BLaER1 treated with 17β-estradiol and CSF1 and Interleukin-3, amounts not matched to agents 10 nM and 100 nM (cell line): ENCODE results near the gene ANKRD65.

Experiments used
- H3K27ac ChIP-seq, 11 experiments: shearing (Covaris generic); formaldehyde crosslinking; 2 replicates each; pipeline ENCODE4 v1.8.1; 2022
- H3K27me3 ChIP-seq, 11 experiments: shearing (Covaris generic); formaldehyde crosslinking; 2 replicates each; pipeline ENCODE4 v1.8.1; 2022
- H3K36me3 ChIP-seq, 11 experiments: shearing (Covaris generic); formaldehyde crosslinking; 2 replicates each; pipeline ENCODE4 v1.8.1; 2022
- H3K4me1 ChIP-seq, 10 experiments: shearing (Covaris generic); formaldehyde crosslinking; 2 replicates each; pipeline ENCODE4 v1.8.1; 2022
- H3K4me2 ChIP-seq, 11 experiments: shearing (Covaris generic); formaldehyde crosslinking; 2 replicates each; pipeline ENCODE4 v1.8.1; 2022
- H3K4me3 ChIP-seq, 10 experiments: shearing (Covaris generic); formaldehyde crosslinking; 2 replicates each; pipeline ENCODE4 v1.8.1; 2022
- H3K9ac ChIP-seq, 11 experiments: shearing (Covaris generic); formaldehyde crosslinking; 2 replicates each; pipeline ENCODE4 v1.8.1; 2022
- H3K9me3 ChIP-seq, 11 experiments: shearing (Covaris generic); formaldehyde crosslinking; replicated peaks in 1 of 11; 2 replicates each; pipeline ENCODE4 v1.8.1; 2022
- H4K20me1 ChIP-seq, 11 experiments: shearing (Covaris generic); formaldehyde crosslinking; 2 replicates each; pipeline ENCODE4 v1.8.1; 2022
- Cebpa-rat ChIP-seq, 11 experiments: shearing (Covaris generic); IDR thresholded peaks; 2 replicates each; pipeline ENCODE4 v1.8.1; 2022

ANKRD65 gene

GRCh38 chr1:1397839-1398523 lies 23.1 kb downstream of the ANKRD65 start:
- H4K20me1 ChIP-seq, result peaks cover 15 to 89% (median 62%) of the 10 kb centered on the region in 11 experiments; a peak in 21 of 22 replicates
- H3K27ac ChIP-seq, result peak overlapping the region; percentile 87 to 97 (median 92); a peak in 21 of 22 replicates
- H3K4me1 ChIP-seq, result peaks cover 31 to 57% (median 40%) of the 10 kb centered on the region in 10 experiments
- H3K36me3 ChIP-seq, result peaks cover 71 to 83% (median 78%) of the 10 kb centered on the region in 11 experiments
- H3K9me3 ChIP-seq, result no peaks in the 10 kb centered on the region
- no peaks in the 10 kb centered on the region for H3K27me3 ChIP-seq
- peak overlapping the region; percentile 83 to 98 (median 94) for H3K4me2 ChIP-seq
- H3K9ac ChIP-seq, result peak overlapping the region; percentile 94 to 99 (median 97)
- TF ChIP-seq Cebpa-rat (IDR thresholded peaks at IDR 0.05), result no peak
- H3K4me3 ChIP-seq, result peak overlapping the region; percentile 83 to 100 (median 92)

DNA sequence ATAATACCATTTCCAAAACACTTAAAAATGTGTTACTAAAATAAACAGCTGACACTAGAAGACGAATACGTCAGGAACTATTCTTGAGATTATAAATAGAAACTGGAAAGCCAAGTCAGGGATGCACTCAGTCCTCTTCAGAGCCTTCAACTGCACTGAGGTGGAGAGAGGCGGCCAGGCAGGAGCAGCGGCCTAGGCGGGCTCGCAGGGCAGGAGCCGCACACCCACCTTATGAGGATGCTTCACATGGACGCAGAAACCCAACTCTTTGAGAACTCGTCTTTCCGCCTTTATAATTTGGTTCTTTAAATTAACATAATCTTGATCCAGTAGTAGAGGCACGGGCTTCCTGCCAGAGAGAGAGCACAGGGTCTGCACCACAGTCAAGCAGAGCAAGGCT lies 25.9 kb downstream of the ANKRD65 start:
- Histone ChIP-seq H4K20me1 (peaks cover 29 to 87% (median 57%) of the 10 kb centered on the region in 11 experiments; a peak in 20 of 22 replicates), H3K9me3 (peaks cover 0 to 2% (median 0%) of the 10 kb centered on the region in 11 experiments; a peak in 2 of 22 replicates), H3K27ac (no peak overlapping the region), H3K27me3 (no peaks in the 10 kb centered on the region), H3K36me3 (peaks cover 76 to 84% (median 81%) of the 10 kb centered on the region in 11 experiments), H3K9ac (peak overlapping the region in 3 of 11 experiments; percentile 2 to 18 (median 7); a peak in 4 of 22 replicates), H3K4me2 (no peak overlapping the region), H3K4me3 (no peak overlapping the region), H3K4me1 (peaks cover 17 to 46% (median 30%) of the 10 kb centered on the region in 10 experiments)
- TF ChIP-seq Cebpa-rat (IDR thresholded peaks at IDR 0.05), result no peak

- Histone ChIP-seq H3K9me3 (peaks cover 0 to 5% (median 0%) of the 10 kb centered on the region in 11 experiments; a peak in 2 of 22 replicates), H3K4me1 (peaks cover 15 to 51% (median 31%) of the 10 kb centered on the region in 10 experiments), H4K20me1 (peaks cover 29 to 91% (median 57%) of the 10 kb centered on the region in 11 experiments; a peak in 20 of 22 replicates), H3K27ac (no peak overlapping the region), H3K4me3 (no peak overlapping the region), H3K36me3 (peaks cover 86 to 94% (median 92%) of the 10 kb centered on the region in 11 experiments), H3K9ac (peak overlapping the region in 1 of 11 experiments; percentile 3; a peak in 1 of 22 replicates), H3K4me2 (no peak overlapping the region), H3K27me3 (no peaks in the 10 kb centered on the region)
- TF ChIP-seq Cebpa-rat (IDR thresholded peaks at IDR 0.05), result no peak
Measured at GRCh38 chr1:1394116-1394515, 27.0 kb downstream of the ANKRD65 start.

- Histone ChIP-seq H4K20me1 (peaks cover 29 to 91% (median 57%) of the 10 kb centered on the region in 11 experiments; a peak in 20 of 22 replicates), H3K27me3 (no peaks in the 10 kb centered on the region), H3K9me3 (peaks cover 0 to 5% (median 0%) of the 10 kb centered on the region in 11 experiments; a peak in 2 of 22 replicates), H3K27ac (no peak overlapping the region), H3K4me3 (no peak overlapping the region), H3K4me1 (peaks cover 15 to 51% (median 31%) of the 10 kb centered on the region in 10 experiments), H3K4me2 (no peak overlapping the region), H3K36me3 (peaks cover 93 to 100% (median 98%) of the 10 kb centered on the region in 11 experiments), H3K9ac (peak overlapping the region in 2 of 11 experiments; percentile 0 to 25; a peak in 1 of 22 replicates)
- TF ChIP-seq Cebpa-rat (IDR thresholded peaks at IDR 0.05), result no peak
Measured at GRCh38 chr1:1393428-1393827, 27.6 kb downstream of the ANKRD65 start.

GRCh38 chr1:1393014-1393413 lies 28.1 kb downstream of the ANKRD65 start:
- H3K4me1 ChIP-seq, result peaks cover 12 to 49% (median 28%) of the 10 kb centered on the region in 10 experiments
- H3K36me3 ChIP-seq, result peaks cover 95 to 100% (median 100%) of the 10 kb centered on the region in 11 experiments
- H3K27me3 ChIP-seq, result no peaks in the 10 kb centered on the region
- no peak overlapping the region for H3K4me3 ChIP-seq
- no peak overlapping the region for H3K27ac ChIP-seq
- peaks cover 29 to 89% (median 57%) of the 10 kb centered on the region in 11 experiments; a peak in 20 of 22 replicates for H4K20me1 ChIP-seq
- H3K9me3 ChIP-seq, result peaks cover 0 to 5% (median 0%) of the 10 kb centered on the region in 11 experiments; a peak in 2 of 22 replicates
- no peak overlapping the region for H3K4me2 ChIP-seq
- TF ChIP-seq Cebpa-rat (IDR thresholded peaks at IDR 0.05), result no peak
- peak overlapping the region in 3 of 11 experiments; percentile 0 to 25 (median 0); a peak in 1 of 22 replicates for H3K9ac ChIP-seq

- Histone ChIP-seq H3K27me3 (no peaks in the 10 kb centered on the region), H3K27ac (no peak overlapping the region), H3K4me3 (no peak overlapping the region), H3K36me3 (peaks cover 100% of the 10 kb centered on the region in 11 experiments), H3K9me3 (peaks cover 0 to 5% (median 0%) of the 10 kb centered on the region in 11 experiments; a peak in 2 of 22 replicates), H4K20me1 (peaks cover 29 to 98% (median 70%) of the 10 kb centered on the region in 11 experiments; a peak in 20 of 22 replicates), H3K4me2 (peak overlapping the region in 1 of 11 experiments; percentile 13; a peak in 2 of 22 replicates), H3K9ac (0 out of 22 replicates have a peak overlapping the region, but pooled peaks of 1 of the 11 experiments have one; percentile 15), H3K4me1 (peaks cover 0 to 32% (median 16%) of the 10 kb centered on the region in 10 experiments; a peak in 14 of 20 replicates)
- TF ChIP-seq Cebpa-rat (IDR thresholded peaks at IDR 0.05), result no peak
Measured at GRCh38 chr1:1391225-1391624, 29.9 kb downstream of the ANKRD65 start.

DNA sequence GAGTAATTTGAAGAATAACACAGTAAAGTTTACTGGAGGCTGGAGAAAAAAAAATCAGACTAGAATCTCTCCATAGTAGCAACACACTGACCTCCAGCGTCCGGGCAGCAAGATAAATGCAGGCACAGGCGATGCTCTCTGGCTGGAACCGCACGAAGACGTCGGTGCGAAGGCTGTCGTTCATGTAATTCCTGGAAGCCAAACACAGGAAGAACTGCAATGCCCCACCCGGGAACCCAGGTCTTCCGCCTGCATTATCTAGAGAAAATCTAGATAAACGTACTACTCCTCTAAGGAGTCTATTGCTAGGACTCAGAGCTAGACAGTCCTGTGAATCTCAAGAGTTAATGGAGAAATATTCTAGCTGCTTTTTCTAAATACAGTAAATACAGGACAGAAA lies 30.4 kb downstream of the ANKRD65 start:
- Histone ChIP-seq H3K4me2 (peak overlapping the region in 2 of 11 experiments; percentile 13 to 55; a peak in 3 of 22 replicates), H3K9ac (no peak overlapping the region; a peak in 2 of 22 replicates), H4K20me1 (peaks cover 26 to 98% (median 71%) of the 10 kb centered on the region in 11 experiments; a peak in 20 of 22 replicates), H3K36me3 (peaks cover 100% of the 10 kb centered on the region in 11 experiments), H3K27ac (no peak overlapping the region), H3K4me3 (no peak overlapping the region), H3K9me3 (peaks cover 0 to 5% (median 0%) of the 10 kb centered on the region in 11 experiments; a peak in 2 of 22 replicates), H3K27me3 (no peaks in the 10 kb centered on the region), H3K4me1 (peaks cover 0 to 26% (median 14%) of the 10 kb centered on the region in 10 experiments; a peak in 14 of 20 replicates)
- no peak for TF ChIP-seq Cebpa-rat (IDR thresholded peaks at IDR 0.05)

GRCh38 chr1:1388078-1388472 lies 33.0 kb downstream of the ANKRD65 start:
- H3K27me3 ChIP-seq, result no peaks in the 10 kb centered on the region
- H4K20me1 ChIP-seq, result peaks cover 18 to 98% (median 61%) of the 10 kb centered on the region in 11 experiments; a peak in 20 of 22 replicates
- H3K9ac ChIP-seq, result no peak overlapping the region
- peaks cover 0 to 29% (median 18%) of the 10 kb centered on the region in 10 experiments; a peak in 14 of 20 replicates for H3K4me1 ChIP-seq
- peaks cover 0 to 5% (median 0%) of the 10 kb centered on the region in 11 experiments; a peak in 2 of 22 replicates for H3K9me3 ChIP-seq
- TF ChIP-seq Cebpa-rat (IDR thresholded peaks at IDR 0.05), result no peak
- H3K4me2 ChIP-seq, result no peak overlapping the region
- H3K36me3 ChIP-seq, result peaks cover 87 to 100% (median 98%) of the 10 kb centered on the region in 11 experiments
- H3K4me3 ChIP-seq, result no peak overlapping the region
- no peak overlapping the region for H3K27ac ChIP-seq
